Calu3 (cell line): ENCODE results near the gene ADCY7. TPM values are rescaled to one million over a fixed set of nuclear protein-coding genes. Genes with fewer than 3 reads are reported as not detected.

Source experiments
- BruUV-seq: library from RNA; stranded (reverse); fragments of 400-500 nt; replicated peaks from 2 replicates; lab custom pipeline; 2021; lab: Mats Ljungman, UMichigan
- CTCF ChIA-PET: fragments of 300-600 bp; sonication (Branson Sonifier 250); formaldehyde crosslinking; loops from one replicate; lab custom pipeline; 2022; ENCODE audit warnings: antibody characterized with exemption; lab: Charles Lee
- DNase-seq: peaks from one replicate; pipeline ENCODE4 v3.0.0; 2022
- H3K27ac Mint-ChIP-seq: one replicate; pipeline ENCODE4 v1.8.0; 2022; ENCODE audit warnings: mixed read lengths; ENCODE audit not compliant: unreplicated experiment
- H3K27me3 Mint-ChIP-seq: one replicate; pipeline ENCODE4 v1.8.0; 2022; ENCODE audit warnings: mixed read lengths; ENCODE audit not compliant: unreplicated experiment
- H3K36me3 Mint-ChIP-seq: one replicate; pipeline ENCODE4 v1.8.0; 2022; ENCODE audit warnings: mild to moderate bottlenecking, moderate library complexity, mixed read lengths; ENCODE audit not compliant: insufficient read depth, unreplicated experiment
- H3K4me1 Mint-ChIP-seq: one replicate; pipeline ENCODE4 v1.8.0; 2022; ENCODE audit warnings: mild to moderate bottlenecking, low read depth, mixed read lengths; ENCODE audit not compliant: unreplicated experiment
- H3K4me3 Mint-ChIP-seq: one replicate; pipeline ENCODE4 v1.8.0; 2022; ENCODE audit warnings: mild to moderate bottlenecking, low read depth, moderate library complexity, mixed read lengths; ENCODE audit not compliant: unreplicated experiment
- H3K9me3 Mint-ChIP-seq: one replicate; pipeline ENCODE4 v1.8.0; 2022; ENCODE audit warnings: low read depth, mixed read lengths; ENCODE audit not compliant: unreplicated experiment
- CTCF ChIP-seq: fragments of 200-600 bp; IDR thresholded peaks from one replicate; pipeline ENCODE4 v1.8.0; 2022; ENCODE audit warnings: antibody characterized with exemption; ENCODE audit not compliant: unreplicated experiment
- intact Hi-C: fragments of 100-400 bp; cut with micrococcal nuclease; formaldehyde crosslinking; loops from one replicate; pipeline ENCODE4 v1.10.0; 2022; ENCODE audit not compliant: unreplicated experiment
- total RNA-seq: library from RNA; stranded (reverse); gene quantifications from 2 replicates; pipeline ENCODE4 v1.2.3, GENCODE V29; 2022

The ADCY7 gene
- total RNA-seq, 1 experiment from 2014 or later = 67.7 TPM

- Mint-ChIP-seq H3K36me3 (peaks cover 13% of the 10 kb centered on the region), H3K27ac (no peak overlapping the region), H3K9me3 (no peaks in the 10 kb centered on the region), H3K27me3 (no peaks in the 10 kb centered on the region), H3K4me1 (peaks cover 33% of the 10 kb centered on the region), H3K4me3 (no peak overlapping the region)
- intact Hi-C loops = no loop called here
- CTCF ChIA-PET = no interaction called here
- DNase-seq = no peak
- TF ChIP-seq CTCF = no peak
- BruUV-seq = no TSS peak
Observed at GRCh38 chr16:50270510-50271147, 4.3 kb downstream of the ADCY7 start.

DNA sequence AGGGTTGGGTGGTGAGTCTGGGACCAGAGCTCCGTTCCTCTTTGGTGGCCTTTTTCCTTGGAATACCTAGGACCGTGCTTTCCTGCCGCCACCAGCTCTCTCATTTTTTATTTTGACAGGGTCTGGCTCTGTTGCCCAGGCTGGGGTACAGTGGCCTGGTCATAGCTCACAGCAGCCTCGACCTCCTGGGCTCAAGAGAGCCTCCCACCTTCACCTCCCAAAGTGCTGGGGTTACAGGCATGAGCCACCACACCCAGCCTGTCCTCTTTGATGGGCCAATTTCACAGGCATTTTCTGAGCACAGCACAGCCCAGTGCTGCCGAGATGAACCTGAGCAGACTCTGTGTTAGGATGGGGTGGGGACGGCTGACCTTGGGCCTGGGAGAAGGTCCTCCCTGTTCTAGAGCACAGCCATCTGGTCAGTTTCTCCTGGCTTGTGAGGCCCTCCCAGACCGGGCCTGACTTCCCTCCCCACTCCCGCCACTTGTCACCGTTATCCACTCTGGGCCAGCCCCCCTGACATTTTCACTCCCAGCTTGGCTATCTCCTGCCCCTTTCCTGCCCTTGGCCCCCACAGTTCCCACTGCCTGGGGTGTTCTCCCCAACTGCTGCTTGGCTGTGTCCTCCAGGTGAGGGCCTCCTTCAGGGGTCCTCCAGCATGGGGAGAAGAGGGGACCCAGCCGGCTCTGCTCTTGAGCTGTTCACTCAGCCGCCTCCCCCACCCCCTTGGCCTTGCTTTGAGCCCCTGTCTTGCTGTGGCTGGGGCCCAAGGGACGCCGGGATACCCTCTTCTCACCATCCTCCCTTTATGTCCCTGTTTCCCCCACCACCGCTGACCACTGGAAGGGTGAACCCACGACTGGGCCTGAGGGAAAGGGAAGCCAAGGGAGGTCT, 5.0 kb downstream of the ADCY7 start:
- intact Hi-C loops = no loop called here
- no peaks in the 10 kb centered on the region for H3K9me3 Mint-ChIP-seq
- no peak for TF ChIP-seq CTCF
- H3K27ac Mint-ChIP-seq = no peak overlapping the region
- H3K4me1 Mint-ChIP-seq = peaks cover 25% of the 10 kb centered on the region
- H3K36me3 Mint-ChIP-seq = peaks cover 9% of the 10 kb centered on the region
- CTCF ChIA-PET = no interaction called here
- H3K27me3 Mint-ChIP-seq = no peaks in the 10 kb centered on the region
- no TSS peak for BruUV-seq
- no peak overlapping the region for H3K4me3 Mint-ChIP-seq
- no peak for DNase-seq

- Mint-ChIP-seq H3K4me3 (no peak overlapping the region), H3K27me3 (no peaks in the 10 kb centered on the region), H3K27ac (no peak overlapping the region), H3K4me1 (peaks cover 17% of the 10 kb centered on the region), H3K36me3 (peaks cover 6% of the 10 kb centered on the region), H3K9me3 (no peaks in the 10 kb centered on the region)
- no TSS peak for BruUV-seq
- TF ChIP-seq CTCF = no peak
- DNase-seq = no peak
- intact Hi-C loops = no loop called here
- CTCF ChIA-PET = no interaction called here
Observed at GRCh38 chr16:50272111-50272571, 5.8 kb downstream of the ADCY7 start.

GRCh38 chr16:50272687-50273381, 6.5 kb downstream of the ADCY7 start:
- peaks cover 6% of the 10 kb centered on the region for H3K36me3 Mint-ChIP-seq
- H3K27me3 Mint-ChIP-seq = no peaks in the 10 kb centered on the region
- intact Hi-C loops = no loop called here
- H3K4me3 Mint-ChIP-seq = no peak overlapping the region
- no peak for TF ChIP-seq CTCF
- H3K4me1 Mint-ChIP-seq = peaks cover 11% of the 10 kb centered on the region
- CTCF ChIA-PET = no interaction called here
- DNase-seq = no peak
- H3K27ac Mint-ChIP-seq = no peak overlapping the region
- H3K9me3 Mint-ChIP-seq = no peaks in the 10 kb centered on the region
- no TSS peak for BruUV-seq
